HS-27A (cell line): Measurements from ENCODE around the gene VEPH1.

Experiments
- DNase-seq: peaks from one replicate; pipeline ENCODE4 v3.0.0-alpha.2; 2012; ENCODE audit warnings: low read depth, missing footprints

Gene VEPH1

GRCh38 chr3:157257101-157257500, 246.1 kb downstream of the VEPH1 start:
- DNase-seq, result no peak

GRCh38 chr3:157255797-157256196, 247.4 kb downstream of the VEPH1 start:
- DNase-seq, result no peak

- no peak for DNase-seq
Measured at GRCh38 chr3:157251685-157252084, 251.5 kb downstream of the VEPH1 start.

GRCh38 chr3:157249606-157250005, 253.6 kb downstream of the VEPH1 start:
- no peak for DNase-seq

GRCh38 chr3:157248590-157249422, 254.4 kb downstream of the VEPH1 start:
- DNase-seq, result peak; percentile 45

- no peak for DNase-seq
Measured at GRCh38 chr3:157247391-157247790, 255.8 kb downstream of the VEPH1 start.

- DNase-seq, result no peak
Measured at GRCh38 chr3:157242836-157243235, 260.4 kb downstream of the VEPH1 start.

- no peak for DNase-seq
Measured at GRCh38 chr3:157241599-157241998, 261.6 kb downstream of the VEPH1 start.

GRCh38 chr3:157240408-157240807, 262.8 kb downstream of the VEPH1 start:
- no peak for DNase-seq

GRCh38 chr3:157239082-157239704, 264.0 kb downstream of the VEPH1 start:
- DNase-seq, result peak; percentile 19

- no peak for DNase-seq
Measured at GRCh38 chr3:157238457-157238856, 264.8 kb downstream of the VEPH1 start.

GRCh38 chr3:157237886-157238285, 265.3 kb downstream of the VEPH1 start:
- DNase-seq, result no peak

GRCh38 chr3:157235291-157235690, 267.9 kb downstream of the VEPH1 start:
- DNase-seq, result no peak

GRCh38 chr3:157233923-157234322, 269.3 kb downstream of the VEPH1 start:
- no peak for DNase-seq

GRCh38 chr3:157232141-157232540, 271.1 kb downstream of the VEPH1 start:
- no peak for DNase-seq

GRCh38 chr3:157231071-157231470, 272.1 kb downstream of the VEPH1 start:
- no peak for DNase-seq

GRCh38 chr3:157226173-157226847, 276.9 kb downstream of the VEPH1 start:
- no peak for DNase-seq

GRCh38 chr3:157225001-157225400, 278.2 kb downstream of the VEPH1 start:
- no peak for DNase-seq

- no peak for DNase-seq
Measured at GRCh38 chr3:157220883-157221282, 282.3 kb downstream of the VEPH1 start.

- no peak for DNase-seq
Measured at GRCh38 chr3:157220211-157220610, 283.0 kb downstream of the VEPH1 start.

GRCh38 chr3:157219215-157219614, 284.0 kb downstream of the VEPH1 start:
- no peak for DNase-seq
